GM18519 (cell line): Measurements from ENCODE around the gene ULK3.

ENCODE experiments used
- ATAC-seq: cut with Tn5 transposase; IDR thresholded peaks from one replicate; pipeline ENCODE4 v1.9.1; 2021; ENCODE audit warnings: mild to moderate bottlenecking, moderate library complexity; ENCODE audit not compliant: unreplicated experiment, low FRiP score

The ULK3 gene

DNA sequence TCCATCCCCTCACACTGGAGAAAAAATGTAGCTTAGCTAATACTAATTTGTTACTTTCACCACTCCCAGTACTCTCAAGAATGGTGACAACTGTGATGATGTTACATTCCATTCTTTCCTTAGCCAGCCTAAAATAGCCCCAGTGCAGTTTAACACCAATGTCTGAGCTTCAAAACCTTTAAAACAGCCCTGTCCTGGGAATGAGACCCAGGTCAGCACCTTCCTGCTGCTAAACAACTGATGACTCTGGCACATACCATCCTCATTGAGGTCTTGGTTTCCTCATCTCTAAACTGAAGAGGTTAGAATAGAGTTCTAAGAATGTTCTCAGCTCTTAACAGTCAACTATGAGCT lies 26.4 kb upstream of the ULK3 start:
- ATAC-seq = no peak

DNA sequence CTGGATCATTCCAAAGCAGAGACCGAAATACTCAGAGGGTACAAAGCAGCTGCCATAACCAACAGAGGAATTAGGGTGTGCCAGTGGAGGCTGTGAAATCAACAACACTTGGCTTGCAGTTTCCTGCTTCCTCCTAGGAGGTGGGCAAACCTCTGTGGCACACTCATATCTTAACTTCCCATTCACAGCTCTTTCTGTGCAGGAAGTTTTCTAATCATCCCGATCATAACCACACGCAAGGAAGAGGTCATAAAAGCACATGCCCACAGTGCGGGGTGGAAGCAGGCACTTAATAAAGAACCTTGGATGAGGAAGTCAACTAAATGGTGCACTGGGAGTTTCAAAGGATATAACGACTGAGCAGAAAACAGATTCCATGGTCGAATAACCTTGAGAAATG lies 25.1 kb upstream of the ULK3 start:
- no peak for ATAC-seq

DNA sequence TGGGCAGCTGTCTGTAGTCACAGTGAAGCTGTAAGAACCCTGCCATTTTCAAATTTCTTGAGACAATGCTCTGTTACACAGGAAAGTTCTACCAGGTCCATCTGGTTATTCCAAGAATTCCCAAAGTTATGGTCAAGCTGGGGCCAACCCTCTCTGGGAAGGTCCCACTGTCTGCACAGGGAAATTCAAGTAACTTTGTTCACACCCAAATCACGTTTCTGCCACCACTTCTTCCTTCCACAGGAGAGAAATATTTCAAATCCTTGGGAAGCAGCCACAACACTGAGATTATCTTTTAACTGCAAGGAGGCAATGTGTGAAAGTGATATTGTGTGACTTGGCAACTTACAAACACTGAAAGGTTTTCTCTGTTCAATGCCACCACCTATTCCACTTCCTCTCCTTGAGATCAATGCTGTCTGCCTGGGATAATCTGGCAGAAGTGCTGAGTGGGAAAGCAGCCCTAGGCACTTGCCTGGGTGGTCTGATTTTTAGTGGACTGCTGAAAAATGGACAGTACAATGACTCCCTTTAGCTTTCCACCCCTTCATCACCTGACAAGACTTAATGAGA lies 24.6 kb upstream of the ULK3 start:
- no peak for ATAC-seq

DNA sequence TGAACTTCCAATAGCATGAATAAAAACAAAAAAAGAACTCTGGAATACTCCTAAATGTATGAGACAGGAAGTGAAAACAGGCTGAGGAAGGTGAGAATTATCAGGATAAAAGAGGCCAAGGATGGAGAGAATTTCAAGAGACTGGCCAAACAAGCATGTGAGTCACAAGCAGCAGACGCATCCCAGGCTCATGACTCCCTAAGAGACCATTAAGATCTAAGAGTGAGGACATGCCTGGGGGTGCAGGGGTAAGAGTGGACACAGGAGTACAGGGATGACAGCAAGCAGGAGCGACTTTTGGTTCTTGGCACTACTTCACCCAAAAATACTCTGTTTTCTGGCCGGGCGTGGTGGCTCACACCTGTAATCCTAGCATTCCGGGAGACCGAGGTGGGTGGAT lies 23.1 kb upstream of the ULK3 start:
- no peak for ATAC-seq

DNA sequence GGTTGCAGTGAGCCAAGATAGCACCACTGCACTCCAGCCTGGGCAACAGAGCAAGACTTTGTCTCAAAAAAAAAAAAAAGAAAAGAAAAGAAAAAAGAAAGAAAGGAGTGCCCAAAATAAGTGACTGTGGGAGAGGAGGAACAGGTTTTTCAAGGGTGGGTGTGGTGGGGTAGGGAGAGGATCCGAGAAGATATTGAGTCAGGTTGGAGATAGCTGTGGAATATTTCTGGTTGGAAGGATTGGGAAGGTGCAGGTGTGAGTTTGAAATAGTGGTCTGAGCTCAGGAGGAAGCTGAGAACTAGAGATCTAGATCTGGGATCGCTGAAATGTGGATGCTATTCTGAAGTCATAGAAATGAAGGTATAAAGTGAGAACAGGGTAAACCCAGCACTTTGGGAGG lies 22.4 kb upstream of the ULK3 start:
- no peak for ATAC-seq

DNA sequence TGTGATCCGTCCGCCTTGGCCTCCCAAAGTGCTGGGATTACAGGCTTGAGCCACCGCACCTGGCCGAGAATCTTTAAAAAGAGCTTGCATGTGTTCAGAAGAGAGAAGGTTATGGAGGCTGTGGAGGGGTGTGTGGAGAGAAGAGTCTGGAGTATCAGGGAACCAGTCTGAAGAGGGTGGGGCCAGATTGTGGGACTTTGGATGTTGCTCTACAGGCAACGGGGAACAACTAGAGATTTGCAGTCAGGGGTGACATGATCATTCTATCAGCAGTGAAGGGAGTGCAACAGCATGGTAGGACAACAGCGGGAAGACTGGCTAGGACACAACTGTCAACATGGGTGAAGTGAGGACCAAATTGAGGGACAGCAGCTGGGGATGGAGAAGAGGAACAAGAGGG lies 21.3 kb upstream of the ULK3 start:
- no peak for ATAC-seq

DNA sequence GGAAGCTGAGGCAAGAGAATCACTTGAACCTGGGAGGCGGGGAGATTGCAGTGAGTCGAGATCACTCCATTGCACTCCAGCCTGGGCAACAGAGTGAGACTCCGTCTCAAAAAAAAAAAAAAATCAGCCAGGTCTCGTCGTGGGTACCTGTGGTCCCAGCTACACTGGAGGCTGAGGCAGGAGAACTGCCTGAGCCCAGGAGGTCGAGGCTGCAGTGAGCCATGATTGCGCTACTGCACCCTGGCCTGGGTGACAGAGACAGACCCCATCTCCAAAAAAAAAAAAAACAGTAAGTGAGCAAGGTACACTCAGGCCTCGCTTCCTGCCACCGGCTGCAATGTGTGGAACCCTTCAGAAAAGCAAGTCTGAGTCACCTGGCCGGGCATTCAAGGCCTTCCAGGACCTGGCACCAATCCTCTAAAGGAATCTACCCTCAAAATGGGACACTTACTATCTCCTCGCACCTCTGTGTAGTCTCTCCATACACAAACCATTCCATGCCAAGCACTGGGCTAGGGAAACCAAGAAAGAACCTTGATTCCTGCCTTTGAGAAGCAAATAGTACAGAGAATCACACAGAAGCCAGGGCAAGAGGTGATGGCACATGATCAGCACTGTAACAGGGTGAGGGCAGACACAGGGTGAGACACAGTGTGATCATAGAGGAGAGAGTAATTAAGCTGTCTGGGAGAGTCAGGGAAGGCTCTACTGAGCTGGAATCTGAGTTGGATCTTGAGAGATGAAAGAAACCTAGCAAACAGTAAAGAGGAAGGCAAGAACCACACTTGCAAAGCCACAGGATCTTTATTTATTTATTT lies 20.5 kb upstream of the ULK3 start:
- no peak for ATAC-seq

DNA sequence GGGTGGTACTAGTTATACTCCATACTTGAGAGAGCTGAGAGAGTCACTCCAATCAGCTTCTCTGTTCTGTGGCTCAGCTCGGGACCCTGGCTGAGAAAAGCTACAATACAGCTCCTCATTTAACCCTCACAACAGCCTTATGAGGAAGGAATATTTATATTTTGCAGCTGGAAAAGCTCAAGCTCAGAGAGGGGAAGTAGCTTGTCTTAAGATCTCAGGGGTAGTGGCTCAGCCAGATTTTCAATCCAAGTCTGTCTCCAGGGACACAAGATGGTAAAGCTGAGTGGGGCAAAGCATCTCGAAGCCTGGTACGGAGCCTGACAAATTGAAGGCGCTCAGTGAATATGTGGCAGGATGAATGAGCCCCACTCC lies 15.4 kb upstream of the ULK3 start:
- ATAC-seq = no peak

DNA sequence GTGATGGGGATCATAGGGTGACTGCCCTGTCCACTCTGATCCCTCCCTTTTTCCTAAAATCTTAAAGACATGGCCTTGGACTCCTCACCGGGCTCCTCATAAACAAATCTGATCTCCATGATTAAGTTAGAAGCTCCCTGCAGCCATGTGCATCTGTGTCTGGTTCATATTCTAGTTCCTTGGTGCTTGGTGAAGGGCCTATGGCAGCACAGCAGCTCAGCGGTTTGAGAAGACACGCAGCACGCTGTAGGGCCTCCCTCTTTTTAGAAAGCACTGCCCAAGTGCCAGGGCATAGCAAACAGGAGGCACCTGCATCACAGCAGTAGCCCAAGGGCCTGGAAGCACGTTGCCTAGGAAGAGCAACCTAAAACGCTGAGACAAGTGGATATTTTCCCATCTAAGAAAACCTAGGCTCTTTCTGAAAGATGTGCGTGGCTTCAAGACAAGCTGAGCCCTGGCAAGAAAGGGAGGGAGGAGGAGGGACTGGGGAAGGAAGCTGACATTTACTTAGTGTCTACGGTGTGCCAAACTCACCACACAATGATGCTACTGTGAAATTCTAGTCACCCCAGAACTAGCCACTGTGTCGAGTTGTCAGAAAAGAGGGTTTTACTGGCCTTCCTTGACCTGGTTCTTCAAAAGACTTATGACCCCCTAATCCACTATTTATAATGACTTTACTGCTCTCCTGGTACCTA lies 14.9 kb upstream of the ULK3 start:
- no peak for ATAC-seq

DNA sequence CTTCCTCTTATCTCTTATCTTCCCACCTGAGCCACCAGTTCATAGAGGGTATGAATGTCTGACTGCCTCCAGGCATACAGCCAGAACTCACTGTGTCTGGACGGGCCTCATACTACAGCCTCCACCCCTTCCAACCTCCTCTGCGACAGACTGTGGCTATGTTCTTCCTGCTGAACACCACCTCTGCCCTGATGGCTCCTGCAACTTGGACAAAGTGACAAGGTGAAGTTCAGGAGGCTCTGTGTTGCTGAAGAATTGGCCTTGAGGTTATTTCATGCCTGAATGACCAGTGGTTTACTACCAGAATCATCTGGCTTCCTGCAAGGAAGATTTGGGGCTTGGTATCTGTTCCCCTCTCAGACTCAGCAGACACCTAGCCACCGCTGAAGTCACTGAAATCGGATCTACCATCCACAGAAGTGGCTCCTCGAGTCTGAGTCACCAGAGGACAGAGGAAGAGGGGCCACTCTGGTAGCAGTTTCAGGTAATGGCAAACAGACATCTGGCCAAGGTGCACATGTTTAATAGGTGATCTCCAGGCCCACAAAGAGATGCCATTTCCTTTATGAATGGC lies 14.2 kb upstream of the ULK3 start:
- no peak for ATAC-seq

DNA sequence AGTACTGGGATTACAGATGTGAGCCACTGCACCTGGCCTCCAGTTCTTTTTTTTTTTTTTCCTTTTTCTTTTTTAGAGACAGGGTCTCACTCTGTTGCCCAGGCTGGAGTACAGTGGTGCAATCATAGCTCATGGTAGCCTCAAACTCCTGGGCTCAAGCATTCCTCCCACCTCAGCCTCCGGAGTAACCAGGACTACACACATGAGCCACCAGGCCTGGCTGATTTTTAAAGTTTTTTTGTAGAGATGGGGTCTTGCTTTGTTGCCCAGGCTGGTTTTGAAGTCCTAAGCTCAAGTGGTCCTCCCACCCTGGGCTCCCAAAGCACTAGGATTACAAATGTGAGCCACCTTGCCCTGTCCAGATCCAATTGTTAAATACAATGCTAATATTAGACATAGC lies 13.6 kb upstream of the ULK3 start:
- ATAC-seq = no peak

DNA sequence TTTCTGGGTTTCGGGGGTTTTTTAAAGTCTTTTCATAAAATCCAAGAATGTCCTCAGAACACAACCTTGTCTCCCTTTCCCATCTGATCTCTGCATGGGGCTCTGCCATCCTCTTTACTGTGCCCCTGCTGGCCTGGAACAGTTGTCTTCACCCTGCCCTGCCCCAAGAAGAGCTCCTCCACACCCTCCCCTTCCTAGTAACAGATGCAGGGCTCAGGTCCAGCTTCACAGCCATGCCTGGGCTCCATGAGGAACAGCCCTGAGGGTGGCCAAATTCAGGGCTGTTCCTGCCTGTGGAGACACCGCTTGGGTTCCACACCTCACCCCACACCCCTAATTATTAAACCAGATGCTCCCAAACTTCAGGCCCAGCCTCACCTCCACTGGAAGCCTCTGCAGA lies 12.9 kb upstream of the ULK3 start:
- no peak for ATAC-seq

DNA sequence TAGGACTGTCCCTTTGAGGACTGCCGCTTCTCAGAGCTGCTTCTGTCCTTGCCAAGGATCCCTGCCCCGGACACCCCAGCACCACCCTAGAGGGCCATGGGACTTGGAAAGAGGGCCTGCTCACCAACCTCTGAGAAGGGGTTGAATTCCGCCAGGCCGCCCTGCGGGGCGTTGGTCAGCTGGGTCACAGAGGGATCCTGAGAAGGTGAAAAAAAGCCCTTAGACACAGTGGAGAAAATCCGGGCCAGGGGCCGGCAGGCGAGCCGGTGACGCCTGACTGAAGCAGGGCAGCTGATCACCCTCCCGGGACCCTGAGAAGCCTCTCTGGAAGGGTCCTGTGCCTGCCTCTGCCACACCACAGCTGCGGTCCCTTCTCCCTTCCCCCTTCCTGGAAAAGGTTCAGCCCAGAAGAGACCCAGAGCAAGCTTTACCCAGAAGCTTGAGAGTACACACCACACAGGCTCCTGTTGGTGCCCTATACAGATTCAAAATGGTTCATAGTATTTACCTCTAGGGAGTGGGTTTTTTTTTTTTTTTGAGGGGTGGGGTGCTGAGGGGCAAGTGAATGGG lies 11.6 kb upstream of the ULK3 start:
- no peak for ATAC-seq

DNA sequence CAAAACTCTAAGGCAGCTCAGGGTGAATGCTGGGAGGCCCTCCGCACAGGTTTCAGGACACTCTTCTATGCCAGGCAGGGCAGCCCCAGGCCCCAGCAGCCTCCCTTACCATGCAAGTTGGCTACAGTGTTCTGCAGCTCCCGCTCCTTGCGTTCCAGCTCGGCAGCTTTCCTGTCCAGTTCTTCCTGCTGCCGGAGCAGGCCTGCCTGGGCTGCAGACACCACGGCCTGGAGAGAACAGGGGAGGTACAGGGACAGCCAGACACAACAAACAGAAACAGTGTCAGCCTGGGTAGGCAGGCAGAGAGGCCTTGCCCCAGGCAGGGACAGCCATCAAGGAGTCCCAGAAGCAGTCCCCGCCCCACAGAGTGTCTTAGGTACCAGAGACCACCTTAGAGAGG lies 9.0 kb upstream of the ULK3 start:
- no peak for ATAC-seq

DNA sequence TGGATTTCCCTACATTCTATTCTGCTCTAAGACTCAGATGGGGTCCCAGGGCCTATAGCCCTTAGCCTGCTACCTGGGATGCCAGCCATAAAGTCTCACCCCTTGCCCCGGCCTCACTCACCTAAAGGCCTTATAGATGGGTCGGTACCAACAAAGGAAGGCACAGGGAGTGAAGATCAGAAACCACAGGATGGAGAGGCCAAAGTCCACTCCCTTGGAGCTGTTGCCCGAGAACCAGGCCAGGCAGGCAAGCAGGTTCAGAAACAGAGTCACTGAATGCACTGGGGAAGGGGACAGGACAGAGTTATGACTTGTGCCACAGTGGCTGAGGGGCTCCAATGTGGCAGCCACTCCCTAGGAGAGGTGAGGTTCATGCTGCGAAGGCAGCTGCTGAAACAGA lies 7.4 kb upstream of the ULK3 start:
- ATAC-seq = no peak

DNA sequence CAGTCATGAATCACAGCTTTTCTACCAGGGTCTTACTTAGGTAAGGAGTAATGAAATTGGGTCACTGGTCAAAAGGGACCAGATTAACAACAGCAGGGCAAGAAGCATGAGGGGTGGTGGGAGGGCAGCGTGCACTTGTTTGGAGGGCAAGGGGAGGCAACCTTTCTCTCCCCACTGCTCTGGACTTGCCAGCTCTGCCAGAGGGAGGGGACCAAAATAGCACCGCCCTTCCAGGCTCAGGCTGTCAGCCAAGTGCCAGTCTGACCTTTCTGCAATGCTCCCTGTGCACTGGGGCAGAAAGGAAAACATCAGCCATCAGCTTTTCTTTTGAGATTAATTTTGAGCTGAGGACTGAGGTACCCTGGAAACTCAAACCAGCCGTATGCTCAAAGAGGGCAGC lies 4.5 kb upstream of the ULK3 start:
- ATAC-seq = no peak

DNA sequence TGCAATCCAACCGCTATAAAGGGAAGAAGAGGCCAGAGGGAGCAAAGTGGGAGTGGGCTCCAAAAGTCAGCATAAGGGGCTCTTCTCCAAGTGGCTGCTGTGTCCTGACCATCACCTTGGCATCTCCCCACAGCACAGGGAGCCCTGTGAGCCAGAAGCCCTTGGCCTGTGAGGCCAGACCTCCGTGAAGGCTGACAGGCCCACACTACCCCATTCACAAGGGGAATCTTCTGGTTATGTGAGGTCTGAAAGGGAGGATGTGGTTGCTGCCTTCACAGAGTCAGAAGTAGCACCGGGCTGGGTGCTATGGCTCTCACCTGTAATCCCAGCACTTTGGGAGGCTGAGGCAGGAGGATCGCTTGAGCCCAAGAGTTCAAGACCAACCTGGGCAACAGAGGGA lies 2.6 kb upstream of the ULK3 start:
- ATAC-seq = no peak

DNA sequence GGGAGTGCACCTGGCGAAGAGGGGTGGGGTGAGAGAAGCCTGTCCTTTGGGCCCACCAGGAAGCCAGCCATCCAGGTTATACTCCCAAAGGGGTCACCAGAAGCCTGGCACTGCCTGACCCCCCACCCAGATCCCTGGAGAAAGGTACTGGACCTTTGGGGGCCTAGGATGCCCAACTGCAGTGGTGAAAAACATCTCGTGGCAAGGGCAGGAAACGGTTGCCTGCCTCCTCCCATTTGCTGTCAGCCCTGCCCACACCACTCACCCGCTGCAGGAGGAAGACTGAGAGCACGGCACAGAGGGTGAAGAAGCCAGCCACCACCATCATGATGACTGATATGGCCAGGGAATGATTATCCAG lies 2.2 kb upstream of the ULK3 start:
- no peak for ATAC-seq

DNA sequence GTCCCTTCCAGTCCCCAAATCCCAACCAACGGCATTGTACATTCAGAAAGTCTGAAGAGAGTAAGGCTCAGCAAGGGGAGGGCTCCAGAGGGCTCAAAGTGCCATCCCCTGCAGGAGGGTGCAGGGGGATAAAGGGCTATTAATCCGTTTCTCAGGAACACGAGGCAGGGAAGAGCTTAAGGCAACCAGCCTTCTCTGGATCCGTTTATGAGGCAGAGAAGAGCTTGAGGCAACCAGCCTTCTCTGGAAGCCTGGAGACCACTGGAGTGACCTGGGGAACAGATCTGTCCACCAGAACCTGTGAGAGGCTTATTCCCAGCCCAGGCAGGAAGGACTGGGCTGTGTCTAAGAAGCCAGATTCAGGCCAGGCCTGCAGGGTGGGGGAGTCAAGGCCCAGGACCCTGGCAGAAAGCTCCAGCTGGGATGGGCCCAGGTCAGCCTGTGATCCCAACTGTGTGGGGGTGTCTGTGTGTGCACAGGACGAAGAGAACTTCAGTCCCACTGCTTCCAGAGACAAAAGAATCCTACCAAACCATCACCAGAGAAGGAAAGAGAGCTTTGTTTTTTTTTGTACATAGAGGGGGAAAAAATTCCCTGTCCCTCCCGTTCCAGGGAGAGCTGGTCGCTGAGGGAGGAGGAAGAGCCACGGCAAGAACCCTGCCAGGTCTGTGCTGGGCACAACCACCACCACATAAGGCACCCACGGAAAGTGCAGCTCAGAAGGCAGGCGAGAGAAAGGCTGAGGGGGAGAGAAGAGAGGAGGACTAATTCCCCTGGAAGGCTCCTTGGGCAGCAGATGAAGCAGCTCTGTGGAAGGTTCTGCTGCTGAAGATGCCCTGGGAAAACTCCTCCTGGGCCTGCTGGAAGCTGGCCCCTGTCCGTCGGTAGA lies 1.6 kb upstream of the ULK3 start:
- no peak for ATAC-seq

DNA sequence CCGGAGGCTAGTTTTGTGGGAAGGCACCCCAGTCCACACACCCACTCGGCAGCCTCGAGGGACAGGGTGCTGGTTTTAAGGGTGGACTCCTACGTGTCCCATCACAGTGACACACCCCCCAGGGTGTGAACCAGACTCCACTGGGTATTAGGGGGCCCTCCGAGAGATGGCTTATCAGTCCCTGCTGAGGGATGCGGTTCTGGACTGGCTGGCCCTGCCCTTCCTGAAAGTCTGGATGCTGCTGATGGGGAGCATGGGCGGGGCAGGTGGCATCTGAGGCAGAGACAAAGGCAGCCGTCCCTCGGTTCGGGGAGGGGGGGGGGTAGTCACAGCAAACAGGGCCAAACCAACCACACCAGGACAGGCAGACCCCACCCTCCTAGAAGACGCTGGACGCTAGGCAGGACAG lies 939 bp upstream of the ULK3 start:
- ATAC-seq = no peak

DNA sequence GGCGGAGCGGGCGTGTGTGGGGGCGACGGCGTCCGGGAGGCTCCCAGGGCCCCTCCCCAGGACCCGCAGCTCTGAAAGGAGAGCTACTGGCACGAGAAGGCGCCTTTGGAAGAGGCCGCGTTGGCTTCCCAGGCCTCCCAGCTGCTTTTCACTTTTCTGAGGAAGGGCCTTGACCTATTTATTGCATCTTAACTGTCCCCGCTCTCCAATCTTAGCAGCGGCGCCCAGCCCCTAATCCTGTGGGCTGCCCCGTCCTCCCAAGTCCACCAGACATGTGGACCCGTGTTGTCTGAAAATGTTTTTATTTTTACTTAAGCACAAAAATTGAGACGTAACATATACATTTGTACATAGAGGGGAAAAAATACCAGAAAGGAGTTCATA lies 481 bp upstream of the ULK3 start:
- no peak for ATAC-seq
